Central memory CD8-positive, alpha-beta T cell (primary cell): ENCODE measurements around the gene DNLZ.
A peak's percentile ranks its signal among the peaks of the same experiment; 100 is the strongest.
"Not testable (repeated sequence)": the region's sequence is repeated elsewhere in the genome, so short reads cannot be mapped to it uniquely, and the experiment has no call there.

Experiments used
- ATAC-seq: fragments of 150-1000 bp; cut with Tn5 transposase; replicated peaks from 2 replicates; pipeline ENCODE4 v1.10.0; 2022; ENCODE audit warnings: mild to moderate bottlenecking, moderate FRiP score, moderate number of reproducible peaks; ENCODE audit not compliant: poor library complexity, severe bottlenecking; ENCODE audit errors: extremely low read depth
- DNase-seq, 2 donors: peaks; one replicate each; pipeline ENCODE4 v3.0.0; 2021; ENCODE audit warnings: low spot score in 2 of 2
- H3K27ac Mint-ChIP-seq: one replicate; pipeline ENCODE4 v1.8.0; 2022; ENCODE audit warnings: low read depth, mild to moderate bottlenecking, moderate library complexity, mixed read lengths
- H3K27me3 Mint-ChIP-seq: one replicate; pipeline ENCODE4 v1.8.0; 2022; ENCODE audit warnings: mixed read lengths
- H3K36me3 Mint-ChIP-seq: one replicate; pipeline ENCODE4 v1.8.0; 2022; ENCODE audit warnings: mild to moderate bottlenecking, moderate library complexity, mixed read lengths; ENCODE audit not compliant: insufficient read depth
- H3K4me1 Mint-ChIP-seq: one replicate; pipeline ENCODE4 v1.8.0; 2022; ENCODE audit warnings: mixed read lengths
- H3K4me3 Mint-ChIP-seq: one replicate; pipeline ENCODE4 v1.8.0; 2022; ENCODE audit warnings: mild to moderate bottlenecking, moderate library complexity, mixed read lengths
- H3K9me3 Mint-ChIP-seq: one replicate; pipeline ENCODE4 v1.8.0; 2022; ENCODE audit warnings: mixed read lengths

The DNLZ gene

GRCh38 chr9:136363106-136363948 is at the start of gene DNLZ:
DNLZ (minus strand) TSS chr9:136363744; CDS start chr9:136363714, 30 bp downstream.
- peak within 1 kb of the TSS; percentile 74 for H3K4me3 Mint-ChIP-seq
- peaks cover 8% of the 10 kb centered on the region for H3K36me3 Mint-ChIP-seq
- H3K27me3 Mint-ChIP-seq: no peaks in the 10 kb centered on the region
- H3K27ac Mint-ChIP-seq: no peak within 1 kb of the TSS
- H3K4me1 Mint-ChIP-seq: peaks cover 5% of the 10 kb centered on the region
- H3K9me3 Mint-ChIP-seq: no peaks in the 10 kb centered on the region
- ATAC-seq: peak; percentile 87
- peak; percentile 75 to 82 for DNase-seq

GRCh38 chr9:136412962-136413361 is 49.4 kb upstream of the DNLZ start:
- Mint-ChIP-seq H3K27me3 (no peaks in the 10 kb centered on the region), H3K4me3 (no peak overlapping the region), H3K9me3 (no peaks in the 10 kb centered on the region), H3K36me3 (peaks cover 42% of the 10 kb centered on the region), H3K27ac (no peak overlapping the region), H3K4me1 (peaks cover 25% of the 10 kb centered on the region)
- DNase-seq (no peak), ATAC-seq (no peak)

- no peak for ATAC-seq
- H3K36me3 Mint-ChIP-seq: peaks cover 43% of the 10 kb centered on the region
- no peaks in the 10 kb centered on the region for H3K9me3 Mint-ChIP-seq
- H3K27me3 Mint-ChIP-seq: no peaks in the 10 kb centered on the region
- DNase-seq: no peak
- H3K4me3 Mint-ChIP-seq: peak overlapping the region; percentile 83
- peak overlapping the region; percentile 92 for H3K27ac Mint-ChIP-seq
- peaks cover 25% of the 10 kb centered on the region for H3K4me1 Mint-ChIP-seq
These were observed 47.8 kb upstream of the DNLZ start for GRCh38 chr9:136411378-136411777.

GRCh38 chr9:136410500-136411287 is 47.1 kb upstream of the DNLZ start, which contains the start of the genes ENTR1 and PMPCA:
ENTR1 (minus strand) TSS chr9:136410614; CDS start chr9:136410397, 217 bp downstream.
PMPCA (plus strand) TSS chr9:136410658; CDS start chr9:136410669, 11 bp downstream.
- Mint-ChIP-seq H3K27me3 (no peaks in the 10 kb centered on the region), H3K4me3 (peak within 1 kb of the TSS; percentile 83), H3K36me3 (peaks cover 37% of the 10 kb centered on the region), H3K4me1 (peaks cover 25% of the 10 kb centered on the region), H3K27ac (peak within 1 kb of the TSS; percentile 92), H3K9me3 (no peaks in the 10 kb centered on the region)
- peak; percentile 88 for ATAC-seq
- DNase-seq: peak; percentile 90 to 93

GRCh38 chr9:136409557-136410455 is 46.3 kb upstream of the DNLZ start:
- peak; percentile 35 for ATAC-seq
- H3K36me3 Mint-ChIP-seq: peaks cover 38% of the 10 kb centered on the region

GRCh38 chr9:136407911-136408310 is 44.4 kb upstream of the DNLZ start:
- DNase-seq: no peak
- no peaks in the 10 kb centered on the region for H3K27me3 Mint-ChIP-seq
- H3K4me1 Mint-ChIP-seq: peaks cover 45% of the 10 kb centered on the region
- no peak overlapping the region for H3K27ac Mint-ChIP-seq
- ATAC-seq: no peak
- no peaks in the 10 kb centered on the region for H3K9me3 Mint-ChIP-seq
- no peak overlapping the region for H3K4me3 Mint-ChIP-seq
- H3K36me3 Mint-ChIP-seq: peaks cover 41% of the 10 kb centered on the region

More at GRCh38 chr9:136409557-136410455, 46.3 kb upstream of the DNLZ start:
- peak overlapping the region; percentile 92 for H3K27ac Mint-ChIP-seq
- DNase-seq: no peak
- H3K4me3 Mint-ChIP-seq: peak overlapping the region; percentile 83
- H3K27me3 Mint-ChIP-seq: no peaks in the 10 kb centered on the region
- H3K9me3 Mint-ChIP-seq: no peaks in the 10 kb centered on the region
- peaks cover 30% of the 10 kb centered on the region for H3K4me1 Mint-ChIP-seq

- H3K27me3 Mint-ChIP-seq, H3K4me3 Mint-ChIP-seq, H3K27ac Mint-ChIP-seq, ATAC-seq, H3K9me3 Mint-ChIP-seq, DNase-seq: not testable (repeated sequence)
- Mint-ChIP-seq H3K4me1 (peaks cover 45% of the 10 kb centered on the region), H3K36me3 (peaks cover 38% of the 10 kb centered on the region)
These were observed 43.5 kb upstream of the DNLZ start for GRCh38 chr9:136407061-136407460.

- not testable (repeated sequence) for H3K4me3 Mint-ChIP-seq, H3K9me3 Mint-ChIP-seq, DNase-seq, H3K27me3 Mint-ChIP-seq, H3K27ac Mint-ChIP-seq, ATAC-seq
- Mint-ChIP-seq H3K4me1 (peaks cover 37% of the 10 kb centered on the region), H3K36me3 (peaks cover 35% of the 10 kb centered on the region)
These were observed 42.4 kb upstream of the DNLZ start for GRCh38 chr9:136405904-136406303.

GRCh38 chr9:136405481-136405880 is 41.9 kb upstream of the DNLZ start:
- peaks cover 37% of the 10 kb centered on the region for H3K4me1 Mint-ChIP-seq
- H3K9me3 Mint-ChIP-seq: no peaks in the 10 kb centered on the region
- no peak overlapping the region for H3K4me3 Mint-ChIP-seq
- peaks cover 34% of the 10 kb centered on the region for H3K36me3 Mint-ChIP-seq
- no peak for ATAC-seq
- no peak for DNase-seq
- no peak overlapping the region for H3K27ac Mint-ChIP-seq
- H3K27me3 Mint-ChIP-seq: no peaks in the 10 kb centered on the region

GRCh38 chr9:136404801-136405136 is 41.2 kb upstream of the DNLZ start:
- no peak for DNase-seq
- H3K36me3 Mint-ChIP-seq: peaks cover 30% of the 10 kb centered on the region
- H3K27ac Mint-ChIP-seq: peak overlapping the region; percentile 82
- no peak for ATAC-seq
- H3K4me1 Mint-ChIP-seq: peaks cover 35% of the 10 kb centered on the region
- H3K9me3 Mint-ChIP-seq: no peaks in the 10 kb centered on the region
- no peaks in the 10 kb centered on the region for H3K27me3 Mint-ChIP-seq
- H3K4me3 Mint-ChIP-seq: peak overlapping the region; percentile 70

- H3K4me3 Mint-ChIP-seq: peak overlapping the region; percentile 70
- ATAC-seq (peak; percentile 22), DNase-seq (peak in 1 of 2 donors; percentile 21)
- peak overlapping the region; percentile 82 for H3K27ac Mint-ChIP-seq
- peaks cover 32% of the 10 kb centered on the region for H3K4me1 Mint-ChIP-seq
- peaks cover 30% of the 10 kb centered on the region for H3K36me3 Mint-ChIP-seq
- H3K27me3 Mint-ChIP-seq: no peaks in the 10 kb centered on the region
- no peaks in the 10 kb centered on the region for H3K9me3 Mint-ChIP-seq
These were observed 40.6 kb upstream of the DNLZ start for GRCh38 chr9:136403915-136404800.
